ENCODE measurements around the gene CARS2. TPM values are rescaled to one million over a fixed set of nuclear protein-coding genes. Genes with fewer than 3 reads are reported as not detected.
"Not testable (repeated sequence)": the region's sequence is repeated elsewhere in the genome, so short reads cannot be mapped to it uniquely, and the experiment has no call there.

Gene CARS2
- total and polyA plus RNA-seq, 4 donors: 47.7 to 65.0 (median 54.2) TPM

DNA sequence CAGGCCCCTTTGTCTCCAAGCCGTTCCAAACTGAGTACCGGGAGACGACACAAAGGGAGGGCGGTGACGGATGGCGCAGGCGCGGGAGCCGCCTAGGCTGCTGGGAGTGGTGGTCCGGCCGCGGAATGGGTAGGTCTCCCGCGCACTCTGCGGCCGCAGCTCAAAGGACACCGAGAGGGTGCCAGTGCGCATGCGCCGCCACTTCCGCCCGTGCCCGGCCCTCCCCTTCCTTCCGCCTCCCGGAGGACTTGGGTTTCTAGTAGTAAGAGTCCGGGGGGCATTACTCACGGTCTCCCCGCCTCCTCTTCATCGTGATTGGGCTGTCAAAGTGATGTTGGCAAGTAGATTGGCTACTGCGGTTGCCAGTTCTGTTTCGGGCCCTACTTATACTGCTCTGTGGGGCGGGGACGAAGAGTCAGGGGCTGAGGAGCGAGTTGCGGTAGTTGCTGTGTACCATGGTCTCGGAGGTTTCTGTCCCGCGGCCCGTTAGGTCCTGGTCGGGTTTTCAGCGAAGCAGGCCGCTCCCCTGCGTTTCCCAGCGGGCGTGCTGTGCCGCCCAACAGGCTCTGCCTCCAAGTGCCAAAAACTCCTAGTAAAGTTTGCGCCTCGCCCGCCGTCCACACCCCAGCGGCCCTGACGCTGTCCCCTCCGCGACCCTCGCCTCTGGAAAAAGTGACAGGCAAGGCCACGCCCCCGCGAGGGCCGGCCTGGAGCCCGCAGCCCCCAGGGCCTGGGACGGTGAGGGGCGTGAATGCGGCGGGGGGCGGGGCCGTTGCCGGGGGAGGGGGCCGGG lies 7.1 kb upstream of the CARS2 start:
- no peaks in the 10 kb centered on the region for H3K27me3 ChIP-seq (ENCODE audit: control insufficient read depth, insufficient read depth, low read length)
- H3K9me3 ChIP-seq (ENCODE audit: control insufficient read depth, insufficient read depth, low read length): no peaks in the 10 kb centered on the region
- peaks cover 21% of the 10 kb centered on the region for H3K4me1 ChIP-seq (ENCODE audit: control insufficient read depth, insufficient read depth, low read length)
- H3K36me3 ChIP-seq (ENCODE audit: control insufficient read depth, insufficient read depth, low read length): no peaks in the 10 kb centered on the region
- WGBS (ENCODE audit: insufficient coverage): 0% methylated on average over 63 of the region's 68 CpGs
- peak overlapping the region; percentile 100 for H3K27ac ChIP-seq (ENCODE audit: low read depth, low read length)
- peak overlapping the region; percentile 100 for H3K4me3 ChIP-seq (ENCODE audit: low read depth, low read length)
- DNase-seq (ENCODE audit: low read depth in 4 of 6, low spot score in 6 of 6): peak; percentile 98 to 100 (median 99)

DNA sequence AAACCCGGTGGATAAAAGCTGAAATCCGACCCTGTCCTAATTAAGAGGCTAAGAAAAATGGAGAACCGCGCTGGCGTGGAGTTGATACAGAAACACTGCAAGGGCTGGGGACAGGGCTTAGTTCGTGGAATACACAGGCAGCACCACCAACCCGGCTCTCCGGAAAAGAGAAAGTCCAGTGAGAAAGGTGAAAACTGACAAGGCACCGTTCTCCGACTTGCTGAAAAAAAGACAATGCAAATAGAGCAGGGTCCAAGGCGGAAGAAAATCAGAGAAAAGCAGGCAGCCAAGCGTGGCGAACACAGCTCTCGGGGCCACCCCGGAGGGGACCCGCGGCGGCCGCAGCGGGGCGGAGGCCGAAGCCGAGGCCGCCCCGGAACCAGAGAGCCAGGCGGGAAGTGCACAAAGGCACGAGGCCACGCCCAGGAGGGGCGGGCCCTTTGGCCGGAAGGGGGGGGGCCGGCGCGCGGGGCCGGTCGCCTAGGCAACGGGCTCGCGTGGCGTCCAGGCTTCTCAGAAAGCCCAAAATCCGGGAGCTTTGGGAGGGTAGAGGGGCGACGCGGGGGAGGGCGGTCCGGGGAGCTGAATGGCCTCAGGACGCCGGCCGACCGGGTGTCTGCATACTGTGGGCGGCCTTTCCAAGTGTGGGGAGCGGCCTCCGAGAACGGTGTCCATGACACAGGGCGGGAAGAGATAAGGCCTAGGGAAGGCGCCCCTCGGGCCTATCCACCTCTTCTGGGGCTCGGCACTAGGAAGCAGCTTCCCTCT lies 6.3 kb upstream of the CARS2 start:
- H3K27ac ChIP-seq (ENCODE audit: low read depth, low read length): peak overlapping the region; percentile 100
- H3K4me1 ChIP-seq (ENCODE audit: control insufficient read depth, insufficient read depth, low read length): peaks cover 17% of the 10 kb centered on the region
- peak overlapping the region; percentile 100 for H3K4me3 ChIP-seq (ENCODE audit: low read depth, low read length)
- no peaks in the 10 kb centered on the region for H3K36me3 ChIP-seq (ENCODE audit: control insufficient read depth, insufficient read depth, low read length)
- H3K27me3 ChIP-seq (ENCODE audit: control insufficient read depth, insufficient read depth, low read length): no peaks in the 10 kb centered on the region
- DNase-seq (ENCODE audit: low read depth in 4 of 6, low spot score in 6 of 6): peak; percentile 77 to 98 (median 91)
- under 1% methylated on average over 53 of the region's 58 CpGs for WGBS (ENCODE audit: insufficient coverage)
- H3K9me3 ChIP-seq (ENCODE audit: control insufficient read depth, insufficient read depth, low read length): no peaks in the 10 kb centered on the region

DNA sequence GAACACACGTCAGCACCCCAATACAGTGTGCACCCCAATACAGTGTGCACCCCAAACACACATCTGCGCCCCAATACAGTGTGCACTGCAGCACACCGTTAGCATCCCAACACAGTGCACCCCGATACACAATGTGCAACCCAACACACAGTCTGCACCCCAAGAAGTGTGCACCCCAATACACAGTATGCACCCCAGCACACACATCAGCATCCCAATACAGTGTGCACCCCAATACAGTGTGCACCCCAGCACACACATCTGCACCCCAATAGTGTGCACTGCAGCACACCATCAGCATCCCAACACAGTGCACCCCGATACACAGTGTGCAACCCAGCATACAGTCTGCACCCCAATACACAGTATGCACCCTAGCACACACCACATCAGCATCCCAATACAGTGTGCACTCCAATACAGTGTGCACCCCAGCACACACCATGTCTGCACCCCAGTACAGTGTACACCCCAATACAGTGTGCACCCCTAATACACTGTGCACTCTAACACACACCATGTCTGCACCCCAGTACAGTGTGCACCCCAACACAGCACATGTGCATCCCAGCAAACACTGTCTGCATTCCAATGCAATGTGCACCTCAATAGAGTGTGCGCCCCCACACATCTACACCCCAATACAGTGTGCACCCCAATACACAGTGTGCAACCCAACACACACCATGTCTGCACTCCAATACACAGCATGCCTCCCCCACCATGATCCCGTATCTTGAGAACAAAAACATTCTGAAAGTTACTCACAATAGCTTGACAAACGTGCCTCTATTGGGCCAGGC lies 855 bp upstream of the CARS2 start:
- peaks cover 9% of the 10 kb centered on the region for H3K36me3 ChIP-seq (ENCODE audit: control insufficient read depth, insufficient read depth, low read length)
- peaks cover 31% of the 10 kb centered on the region for H3K4me1 ChIP-seq (ENCODE audit: control insufficient read depth, insufficient read depth, low read length)
- H3K9me3 ChIP-seq (ENCODE audit: control insufficient read depth, insufficient read depth, low read length): no peaks in the 10 kb centered on the region
- peak overlapping the region; percentile 78 for H3K27ac ChIP-seq (ENCODE audit: low read depth, low read length)
- H3K27me3 ChIP-seq (ENCODE audit: control insufficient read depth, insufficient read depth, low read length): no peaks in the 10 kb centered on the region
- 66% methylated on average over 8 of the region's 8 CpGs for WGBS (ENCODE audit: insufficient coverage)
- no peak for DNase-seq (ENCODE audit: low read depth in 4 of 6, low spot score in 6 of 6)
- H3K4me3 ChIP-seq (ENCODE audit: low read depth, low read length): peak overlapping the region; percentile 68

DNA sequence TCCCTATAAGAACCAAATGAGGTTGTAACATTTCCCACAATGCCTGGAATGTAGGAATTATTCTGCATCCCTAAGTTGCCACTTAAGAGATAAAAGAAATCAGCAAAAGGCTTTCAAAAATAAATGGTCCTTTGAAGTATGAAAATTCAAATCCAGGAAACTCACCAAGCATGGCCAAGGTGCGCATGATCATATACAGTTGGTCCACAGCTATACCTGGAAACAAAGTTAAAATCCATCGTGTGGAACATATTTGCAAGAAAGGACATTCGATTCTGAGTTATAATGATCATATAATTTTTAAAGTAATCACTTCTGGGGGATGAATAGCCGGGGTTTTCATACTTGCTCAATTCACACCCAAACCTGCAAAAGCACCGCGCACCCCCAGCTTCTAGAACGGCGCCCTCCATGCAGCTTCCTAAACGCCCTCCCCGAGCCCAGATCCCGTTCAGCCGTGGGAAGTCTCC lies 525 bp downstream of the CARS2 start:
- Histone ChIP-seq H3K27me3 (ENCODE audit: control insufficient read depth, insufficient read depth, low read length) (no peaks in the 10 kb centered on the region), H3K9me3 (ENCODE audit: control insufficient read depth, insufficient read depth, low read length) (no peaks in the 10 kb centered on the region), H3K4me3 (ENCODE audit: low read depth, low read length) (peak overlapping the region; percentile 68), H3K4me1 (ENCODE audit: control insufficient read depth, insufficient read depth, low read length) (peaks cover 25% of the 10 kb centered on the region), H3K36me3 (ENCODE audit: control insufficient read depth, insufficient read depth, low read length) (peaks cover 18% of the 10 kb centered on the region), H3K27ac (ENCODE audit: low read depth, low read length) (no peak overlapping the region)
- no peak for DNase-seq (ENCODE audit: low read depth in 4 of 6, low spot score in 6 of 6)
- WGBS (ENCODE audit: insufficient coverage): 0% methylated on average over 8 of the region's 12 CpGs

DNA sequence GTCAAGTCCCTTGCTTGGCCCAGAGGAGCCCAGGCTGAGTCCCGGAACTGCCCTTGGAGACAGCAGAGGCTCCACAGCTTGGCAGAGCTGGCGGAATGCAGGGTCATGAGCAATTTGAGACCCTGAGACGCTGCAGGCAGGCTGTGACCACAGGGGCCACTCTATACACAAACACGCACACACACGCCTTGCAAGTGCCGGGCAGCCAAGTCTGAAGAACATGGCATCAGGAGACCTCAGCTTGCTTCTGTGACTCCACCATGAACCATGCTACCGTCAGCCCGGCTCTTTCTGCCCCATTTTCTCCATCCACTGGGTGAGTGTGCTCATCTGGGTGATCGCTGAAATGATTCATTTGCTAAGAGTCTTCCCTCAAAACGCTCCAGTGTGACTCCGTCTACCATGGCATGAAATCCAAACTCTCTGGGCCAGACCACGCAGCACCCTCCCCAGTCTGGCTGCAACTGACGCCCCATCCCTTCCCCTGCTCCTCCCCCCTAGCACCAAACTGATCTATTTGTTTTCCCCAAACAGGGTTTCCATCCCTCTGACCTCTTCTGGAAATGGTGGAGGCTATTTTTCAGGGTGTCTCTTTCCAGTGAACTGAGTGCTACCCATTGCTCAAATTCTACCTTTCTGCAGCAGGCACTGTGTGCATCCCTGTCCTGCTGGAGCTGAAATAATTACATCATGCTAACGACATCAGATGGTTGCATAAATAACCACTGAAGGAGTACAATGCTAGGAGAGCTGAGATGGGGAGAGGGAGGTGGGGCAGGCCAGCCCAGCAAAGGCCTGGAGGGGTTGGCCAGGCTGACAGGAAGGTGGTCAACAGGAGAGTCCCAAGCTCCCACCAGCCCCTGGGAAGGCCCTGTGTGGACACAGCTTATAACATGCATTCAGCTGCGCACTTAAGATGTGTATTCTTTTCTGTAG lies 3.1 kb downstream of the CARS2 start:
- peaks cover 25% of the 10 kb centered on the region for H3K4me1 ChIP-seq (ENCODE audit: control insufficient read depth, insufficient read depth, low read length)
- no peak overlapping the region for H3K4me3 ChIP-seq (ENCODE audit: low read depth, low read length)
- no peak overlapping the region for H3K27ac ChIP-seq (ENCODE audit: low read depth, low read length)
- no peak for DNase-seq (ENCODE audit: low read depth in 4 of 6, low spot score in 6 of 6)
- H3K27me3 ChIP-seq (ENCODE audit: control insufficient read depth, insufficient read depth, low read length): no peaks in the 10 kb centered on the region
- H3K9me3 ChIP-seq (ENCODE audit: control insufficient read depth, insufficient read depth, low read length): no peaks in the 10 kb centered on the region
- H3K36me3 ChIP-seq (ENCODE audit: control insufficient read depth, insufficient read depth, low read length): peaks cover 41% of the 10 kb centered on the region
- 72% methylated on average over 12 of the region's 15 CpGs for WGBS (ENCODE audit: insufficient coverage)

DNA sequence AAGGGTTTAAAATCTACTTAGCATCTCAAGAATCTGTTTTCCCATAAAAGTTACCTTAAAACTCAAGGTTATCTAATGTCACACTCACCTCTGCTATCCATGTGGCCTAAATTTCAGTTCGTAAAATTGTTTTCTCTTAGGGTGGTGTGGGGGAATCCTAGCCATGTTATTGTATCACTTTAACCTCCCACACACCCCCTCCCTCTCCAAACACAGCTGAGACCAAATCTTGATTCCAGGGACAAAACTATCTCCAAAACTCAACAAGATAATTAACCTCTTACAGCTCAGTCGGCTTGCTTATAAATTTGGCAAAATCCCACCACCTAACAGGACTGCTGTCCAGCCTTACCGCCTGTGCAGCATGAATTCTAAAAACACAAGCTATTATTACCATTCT lies 3.8 kb downstream of the CARS2 start:
- 40% methylated on average over 1 of the region's 3 CpGs for WGBS (ENCODE audit: insufficient coverage)
- H3K27ac ChIP-seq (ENCODE audit: low read depth, low read length): no peak overlapping the region

DNA sequence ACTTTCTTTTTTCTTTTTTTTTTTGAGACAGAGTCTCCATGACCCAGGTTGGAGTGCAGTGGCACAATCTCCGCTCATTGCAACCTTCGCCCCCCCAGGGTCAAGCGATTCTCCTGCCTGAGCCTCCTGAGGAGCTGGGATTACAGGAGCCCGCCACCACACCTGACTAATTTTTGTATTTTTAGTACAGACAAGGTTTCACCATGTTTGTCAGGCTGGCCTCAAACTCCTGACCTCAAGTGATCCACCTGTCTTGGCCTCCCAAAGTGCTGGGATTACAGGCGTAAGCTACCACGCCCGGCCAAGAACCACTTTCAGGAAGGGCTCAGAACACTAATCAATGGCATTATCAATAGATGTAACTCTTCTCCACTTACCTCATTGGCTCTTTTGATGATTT lies 4.9 kb downstream of the CARS2 start:
- WGBS (ENCODE audit: insufficient coverage): 92% methylated on average over 4 of the region's 7 CpGs
- H3K36me3 ChIP-seq (ENCODE audit: control insufficient read depth, insufficient read depth, low read length): peaks cover 54% of the 10 kb centered on the region
- H3K4me1 ChIP-seq (ENCODE audit: control insufficient read depth, insufficient read depth, low read length): peaks cover 18% of the 10 kb centered on the region
- not testable (repeated sequence) for DNase-seq (ENCODE audit: low read depth in 4 of 6, low spot score in 6 of 6); H3K4me3 ChIP-seq (ENCODE audit: low read depth, low read length); H3K27ac ChIP-seq (ENCODE audit: low read depth, low read length); H3K27me3 ChIP-seq (ENCODE audit: control insufficient read depth, insufficient read depth, low read length); H3K9me3 ChIP-seq (ENCODE audit: control insufficient read depth, insufficient read depth, low read length)

More for the DNA sequence above, 3.8 kb downstream of the CARS2 start:
- peaks cover 25% of the 10 kb centered on the region for H3K4me1 ChIP-seq (ENCODE audit: control insufficient read depth, insufficient read depth, low read length)
- H3K27me3 ChIP-seq (ENCODE audit: control insufficient read depth, insufficient read depth, low read length): no peaks in the 10 kb centered on the region
- H3K36me3 ChIP-seq (ENCODE audit: control insufficient read depth, insufficient read depth, low read length): peaks cover 49% of the 10 kb centered on the region
- H3K9me3 ChIP-seq (ENCODE audit: control insufficient read depth, insufficient read depth, low read length): no peaks in the 10 kb centered on the region
- H3K4me3 ChIP-seq (ENCODE audit: low read depth, low read length): no peak overlapping the region
- DNase-seq (ENCODE audit: low read depth in 4 of 6, low spot score in 6 of 6): no peak

DNA sequence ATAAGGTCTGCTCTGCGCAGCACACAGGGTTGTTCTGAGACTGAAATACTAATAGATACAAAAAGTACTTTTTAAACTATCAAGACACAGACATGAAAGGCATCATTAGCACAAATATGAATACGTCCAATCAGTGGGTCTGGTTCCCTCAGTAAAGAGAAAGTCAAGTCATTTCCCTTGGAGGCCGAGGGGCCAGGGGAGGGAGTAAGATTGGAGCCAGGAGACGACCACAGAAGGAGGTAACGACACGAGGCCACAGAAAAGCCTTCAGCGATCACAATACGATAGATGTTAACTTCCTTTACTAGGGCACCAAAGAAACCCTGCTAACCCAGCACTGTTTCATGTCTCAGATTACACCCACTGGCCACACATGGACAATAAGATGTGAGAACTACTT lies 5.3 kb downstream of the CARS2 start:
- H3K36me3 ChIP-seq (ENCODE audit: control insufficient read depth, insufficient read depth, low read length): peaks cover 54% of the 10 kb centered on the region
- no peak for DNase-seq (ENCODE audit: low read depth in 4 of 6, low spot score in 6 of 6)
- no peak overlapping the region for H3K27ac ChIP-seq (ENCODE audit: low read depth, low read length)
- H3K27me3 ChIP-seq (ENCODE audit: control insufficient read depth, insufficient read depth, low read length): no peaks in the 10 kb centered on the region
- peaks cover 18% of the 10 kb centered on the region for H3K4me1 ChIP-seq (ENCODE audit: control insufficient read depth, insufficient read depth, low read length)
- H3K4me3 ChIP-seq (ENCODE audit: low read depth, low read length): no peak overlapping the region
- H3K9me3 ChIP-seq (ENCODE audit: control insufficient read depth, insufficient read depth, low read length): no peaks in the 10 kb centered on the region
- WGBS (ENCODE audit: insufficient coverage): 93% methylated on average over 3 of the region's 8 CpGs
